ENCODE results near the gene PHACTR1. TPM values are rescaled to one million over a fixed set of nuclear protein-coding genes. Genes with fewer than 3 reads are reported as not detected.
"Not testable (repeated sequence)": the region's sequence is repeated elsewhere in the genome, so short reads cannot be mapped to it uniquely, and the experiment has no call there.

PHACTR1 gene
- total and polyA plus RNA-seq, 2 experiments from 2014 or later, result 11.2 to 33.9 TPM

GRCh38 chr6:13319891-13320564, 603.5 kb downstream of the PHACTR1 start:
- Histone ChIP-seq H3K27me3 (no peaks in the 10 kb centered on the region), H3K27ac (no peak overlapping the region), H3K4me1 (ENCODE audit: low read depth) (peaks cover 12% of the 10 kb centered on the region), H3K4me3 (no peak overlapping the region), H3K9me3 (ENCODE audit: low read depth) (no peaks in the 10 kb centered on the region), H3K36me3 (peaks cover 67% of the 10 kb centered on the region)
- no peak for DNase-seq (ENCODE audit: low read depth in 1 of 2, low spot score in 1 of 2)
- no peak for TF ChIP-seq CTCF (IDR thresholded peaks at IDR 0.05; ENCODE audit: low read depth, low read length)

GRCh38 chr6:13326031-13326586, 609.5 kb downstream of the PHACTR1 start:
- not testable (repeated sequence) for H3K4me3 ChIP-seq; H3K27ac ChIP-seq; H3K9me3 ChIP-seq (ENCODE audit: low read depth); DNase-seq (ENCODE audit: low read depth in 1 of 2, low spot score in 1 of 2); H3K27me3 ChIP-seq
- Histone ChIP-seq H3K4me1 (ENCODE audit: low read depth) (peaks cover 32% of the 10 kb centered on the region), H3K36me3 (peaks cover 23% of the 10 kb centered on the region)

- no peaks in the 10 kb centered on the region for H3K9me3 ChIP-seq (ENCODE audit: low read depth)
- no peak for DNase-seq (ENCODE audit: low read depth in 1 of 2, low spot score in 1 of 2)
- no peak for TF ChIP-seq CTCF (IDR thresholded peaks at IDR 0.05; ENCODE audit: low read depth, low read length)
- H3K36me3 ChIP-seq, result peaks cover 18% of the 10 kb centered on the region
- peak overlapping the region; percentile 91 for H3K4me3 ChIP-seq
- peaks cover 40% of the 10 kb centered on the region for H3K4me1 ChIP-seq (ENCODE audit: low read depth)
- no peaks in the 10 kb centered on the region for H3K27me3 ChIP-seq
- peak overlapping the region; percentile 92 for H3K27ac ChIP-seq
Observed at GRCh38 chr6:13327691-13328075, 611.1 kb downstream of the PHACTR1 start.

GRCh38 chr6:13328076-13328874, 611.7 kb downstream of the PHACTR1 start, which contains the start of gene TBC1D7:
TSS of gene TBC1D7 (minus strand) at chr6:13328537. CDS start at chr6:13326898, 1,639 bp downstream.
- TF ChIP-seq CTCF (IDR thresholded peaks at IDR 0.05; ENCODE audit: low read depth, low read length), result peak; percentile 18
- DNase-seq (ENCODE audit: low read depth in 1 of 2, low spot score in 1 of 2), result peak; percentile 92 to 94
- H3K36me3 ChIP-seq, result peaks cover 18% of the 10 kb centered on the region

GRCh38 chr6:13328875-13329183, 612.3 kb downstream of the PHACTR1 start:
- Histone ChIP-seq H3K36me3 (peaks cover 18% of the 10 kb centered on the region), H3K4me3 (peak overlapping the region; percentile 91), H3K27me3 (no peaks in the 10 kb centered on the region), H3K4me1 (ENCODE audit: low read depth) (peaks cover 29% of the 10 kb centered on the region), H3K27ac (peak overlapping the region; percentile 92), H3K9me3 (ENCODE audit: low read depth) (no peaks in the 10 kb centered on the region)
- TF ChIP-seq CTCF (IDR thresholded peaks at IDR 0.05; ENCODE audit: low read depth, low read length), result no peak
- DNase-seq (ENCODE audit: low read depth in 1 of 2, low spot score in 1 of 2), result no peak

More at GRCh38 chr6:13328076-13328874, 611.7 kb downstream of the PHACTR1 start, which contains the start of gene TBC1D7:
- Histone ChIP-seq H3K27me3 (no peaks in the 10 kb centered on the region), H3K9me3 (ENCODE audit: low read depth) (no peaks in the 10 kb centered on the region), H3K27ac (peak within 1 kb of the TSS; percentile 92), H3K4me3 (peak within 1 kb of the TSS; percentile 91), H3K4me1 (ENCODE audit: low read depth) (peaks cover 34% of the 10 kb centered on the region)
